ENCODE data around the gene SLC22A15. TPM values are rescaled to one million over a fixed set of nuclear protein-coding genes. Genes with fewer than 3 reads are reported as not detected.

The SLC22A15 gene
- total RNA-seq, 2 donors from 2014 or later, result 1.5 to 2.6 TPM

Other genes with a start within 250 kb of the SLC22A15 start
- gene CASQ2, start 207.8 kb upstream of the SLC22A15 start, total RNA-seq, result not detected
- gene NHLH2, start 135.4 kb upstream of the SLC22A15 start, total RNA-seq, result under 1 TPM in 1 of 2 donors, not detected in 1; 0.10 TPM
- gene MAB21L3, start 134.9 kb downstream of the SLC22A15 start, total RNA-seq, result under 1 TPM in 1 of 2 donors, not detected in 1; 0.14 TPM